Effector CD4-positive, alpha-beta T cell (primary cell): ENCODE measurements around the gene CD4.

Experiments
- DNase-seq: peaks from one replicate; pipeline ENCODE4 v3.0.0-alpha.2; 2020

The CD4 gene

DNA sequence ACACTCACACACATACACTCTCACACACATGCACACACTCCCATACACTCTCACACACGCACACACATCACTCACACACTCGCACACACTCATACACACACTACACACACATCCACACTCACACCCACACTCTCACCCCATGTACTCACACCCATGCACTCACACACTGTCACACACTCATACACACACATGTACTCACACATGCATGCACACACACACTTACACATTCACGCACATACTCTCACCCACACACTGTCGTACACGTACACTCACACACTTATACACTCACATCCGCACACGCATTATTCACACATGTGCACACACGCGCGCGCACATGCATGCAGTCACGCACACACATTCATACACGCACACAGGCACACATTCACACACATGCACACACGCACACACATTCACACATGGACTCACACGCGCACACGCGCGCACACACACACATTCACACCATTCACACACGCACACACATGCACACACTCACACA, 28.4 kb downstream of the CD4 start:
- DNase-seq: no peak

DNA sequence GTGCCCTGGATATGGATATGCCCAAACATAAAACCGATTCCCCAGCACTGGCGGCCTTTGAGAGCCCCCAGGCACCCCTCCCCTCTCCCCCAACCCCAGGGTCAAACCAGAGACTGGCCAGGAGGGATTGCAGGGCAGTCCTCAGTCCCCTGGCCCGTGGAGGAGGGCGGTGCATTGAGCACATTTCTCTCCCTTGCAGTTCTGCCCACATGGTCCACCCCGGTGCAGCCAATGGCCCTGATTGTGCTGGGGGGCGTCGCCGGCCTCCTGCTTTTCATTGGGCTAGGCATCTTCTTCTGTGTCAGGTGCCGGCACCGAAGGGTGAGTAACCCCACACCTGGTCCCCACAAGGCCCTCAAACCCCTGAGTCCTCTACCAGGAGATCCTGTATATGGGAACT, 28.9 kb downstream of the CD4 start:
- no peak for DNase-seq

DNA sequence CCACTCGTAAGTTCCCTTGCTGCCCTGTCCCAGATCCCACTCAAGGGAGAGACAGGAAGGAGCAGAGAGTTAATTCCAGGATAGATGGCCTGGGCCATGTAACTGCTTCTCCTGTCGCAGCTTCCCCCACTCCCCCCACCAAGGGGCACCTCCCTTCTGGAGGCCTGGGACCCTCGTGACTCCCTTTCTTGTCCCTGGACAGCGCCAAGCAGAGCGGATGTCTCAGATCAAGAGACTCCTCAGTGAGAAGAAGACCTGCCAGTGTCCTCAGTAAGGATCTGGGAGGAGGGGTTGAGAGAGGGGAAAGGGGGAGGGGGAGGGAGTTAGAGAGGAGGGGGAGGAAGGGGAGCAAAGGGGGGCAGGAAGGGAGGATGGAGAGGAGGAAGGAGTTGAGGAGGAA, 29.3 kb downstream of the CD4 start:
- no peak for DNase-seq

DNA sequence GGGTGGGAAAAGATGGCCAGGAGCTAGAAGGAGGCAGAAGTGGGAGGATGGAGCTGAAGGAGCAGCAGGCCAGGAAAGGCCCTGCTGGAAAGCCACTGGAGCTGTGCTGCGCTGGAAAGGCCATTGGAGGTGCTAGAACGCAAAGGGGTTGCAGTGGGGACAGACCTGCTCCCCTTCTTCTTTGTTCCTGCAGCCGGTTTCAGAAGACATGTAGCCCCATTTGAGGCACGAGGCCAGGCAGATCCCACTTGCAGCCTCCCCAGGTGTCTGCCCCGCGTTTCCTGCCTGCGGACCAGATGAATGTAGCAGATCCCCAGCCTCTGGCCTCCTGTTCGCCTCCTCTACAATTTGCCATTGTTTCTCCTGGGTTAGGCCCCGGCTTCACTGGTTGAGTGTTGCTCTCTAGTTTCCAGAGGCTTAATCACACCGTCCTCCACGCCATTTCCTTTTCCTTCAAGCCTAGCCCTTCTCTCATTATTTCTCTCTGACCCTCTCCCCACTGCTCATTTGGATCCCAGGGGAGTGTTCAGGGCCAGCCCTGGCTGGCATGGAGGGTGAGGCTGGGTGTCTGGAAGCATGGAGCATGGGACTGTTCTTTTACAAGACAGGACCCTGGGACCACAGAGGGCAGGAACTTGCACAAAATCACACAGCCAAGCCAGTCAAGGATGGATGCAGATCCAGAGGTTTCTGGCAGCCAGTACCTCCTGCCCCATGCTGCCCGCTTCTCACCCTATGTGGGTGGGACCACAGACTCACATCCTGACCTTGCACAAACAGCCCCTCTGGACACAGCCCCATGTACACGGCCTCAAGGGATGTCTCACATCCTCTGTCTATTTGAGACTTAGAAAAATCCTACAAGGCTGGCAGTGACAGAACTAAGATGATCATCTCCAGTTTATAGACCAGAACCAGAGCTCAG, 30.0 kb downstream of the CD4 start:
- no peak for DNase-seq

DNA sequence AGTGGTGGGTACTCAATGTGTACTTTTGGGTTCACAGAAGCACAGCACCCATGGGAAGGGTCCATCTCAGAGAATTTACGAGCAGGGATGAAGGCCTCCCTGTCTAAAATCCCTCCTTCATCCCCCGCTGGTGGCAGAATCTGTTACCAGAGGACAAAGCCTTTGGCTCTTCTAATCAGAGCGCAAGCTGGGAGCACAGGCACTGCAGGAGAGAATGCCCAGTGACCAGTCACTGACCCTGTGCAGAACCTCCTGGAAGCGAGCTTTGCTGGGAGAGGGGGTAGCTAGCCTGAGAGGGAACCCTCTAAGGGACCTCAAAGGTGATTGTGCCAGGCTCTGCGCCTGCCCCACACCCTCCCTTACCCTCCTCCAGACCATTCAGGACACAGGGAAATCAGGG, 30.8 kb downstream of the CD4 start:
- DNase-seq: no peak

DNA sequence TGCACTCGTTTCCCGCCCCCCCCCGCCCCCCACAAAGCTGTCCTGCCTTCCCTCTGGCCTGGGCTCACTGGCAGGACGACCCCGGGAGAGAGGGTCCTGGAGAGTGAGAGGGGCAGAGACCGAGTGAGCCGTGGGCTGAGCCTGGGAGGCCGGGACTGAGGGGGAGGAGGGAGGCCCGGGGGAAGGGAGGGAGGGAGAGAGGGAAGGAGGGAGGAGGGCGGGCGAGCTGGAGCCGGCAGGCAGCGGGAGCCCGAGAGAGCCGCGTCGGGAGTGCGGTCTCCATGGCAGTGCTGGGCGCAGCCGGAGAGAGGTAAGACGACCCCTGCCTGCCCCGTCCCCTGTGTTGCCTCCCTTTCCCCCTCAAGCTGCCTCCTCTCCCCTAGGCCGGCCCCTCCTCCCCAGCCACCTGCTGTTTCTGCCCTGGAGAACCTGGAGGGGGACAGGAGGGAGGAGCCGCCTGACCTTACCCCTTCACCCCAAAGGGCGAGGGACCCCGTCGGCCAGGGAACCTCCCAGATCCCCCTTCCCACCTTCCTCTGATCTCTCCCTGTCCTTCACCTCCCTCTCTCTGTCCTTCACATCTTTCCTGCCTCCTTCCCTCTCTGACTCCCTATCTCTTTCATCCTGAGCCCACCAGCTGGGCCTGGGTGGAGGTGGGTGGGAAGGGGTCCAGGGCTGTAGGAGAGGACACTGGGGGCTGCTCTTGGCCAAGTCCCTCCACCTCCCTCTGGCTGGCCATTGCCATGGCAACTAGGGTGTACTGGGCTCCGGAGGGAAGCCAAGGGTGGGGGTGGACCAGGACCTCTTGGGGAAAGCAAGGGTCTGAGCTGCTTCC, 32.5 kb downstream of the CD4 start, which contains the start of gene GPR162:
Gene GPR162 (plus strand): TSS at position 231 of the 835 bp plus-strand sequence. CDS start 2,078 bp downstream, outside the sequence.
- no peak for DNase-seq

DNA sequence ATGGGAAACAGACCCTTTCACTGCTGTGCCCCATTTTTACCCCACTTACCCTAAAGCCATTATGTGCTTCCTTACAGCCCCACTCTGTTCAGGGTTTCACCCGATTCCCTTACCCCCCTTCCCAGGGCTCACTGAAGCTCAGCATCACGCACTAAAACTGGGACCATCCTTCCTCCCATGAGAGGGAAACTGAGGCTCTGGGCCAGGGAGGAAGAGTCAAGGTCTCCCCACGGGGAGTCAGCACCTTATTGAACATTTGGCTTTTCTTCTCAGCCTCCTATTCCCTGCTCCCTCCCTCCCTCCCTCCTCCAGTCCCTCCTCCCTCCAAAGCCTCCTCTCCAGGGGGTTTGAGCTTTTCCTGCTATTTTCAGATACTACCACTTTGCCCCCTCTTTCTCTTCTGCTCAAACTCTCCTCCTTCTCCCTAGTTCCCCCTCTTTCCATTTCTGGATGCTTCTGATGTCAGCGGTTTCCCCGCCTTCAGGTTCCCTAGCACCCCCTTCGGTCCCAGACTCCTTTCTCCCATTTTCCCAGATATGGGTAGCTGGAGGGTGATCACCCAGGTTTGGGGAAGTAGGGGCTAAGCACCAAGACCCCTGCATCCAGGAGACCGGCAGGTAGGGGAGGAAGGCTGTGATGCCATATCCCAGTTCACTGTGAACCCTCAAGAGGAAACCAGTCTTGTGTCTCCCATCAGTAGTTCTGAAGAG, 33.3 kb downstream of the CD4 start:
- DNase-seq: no peak

DNA sequence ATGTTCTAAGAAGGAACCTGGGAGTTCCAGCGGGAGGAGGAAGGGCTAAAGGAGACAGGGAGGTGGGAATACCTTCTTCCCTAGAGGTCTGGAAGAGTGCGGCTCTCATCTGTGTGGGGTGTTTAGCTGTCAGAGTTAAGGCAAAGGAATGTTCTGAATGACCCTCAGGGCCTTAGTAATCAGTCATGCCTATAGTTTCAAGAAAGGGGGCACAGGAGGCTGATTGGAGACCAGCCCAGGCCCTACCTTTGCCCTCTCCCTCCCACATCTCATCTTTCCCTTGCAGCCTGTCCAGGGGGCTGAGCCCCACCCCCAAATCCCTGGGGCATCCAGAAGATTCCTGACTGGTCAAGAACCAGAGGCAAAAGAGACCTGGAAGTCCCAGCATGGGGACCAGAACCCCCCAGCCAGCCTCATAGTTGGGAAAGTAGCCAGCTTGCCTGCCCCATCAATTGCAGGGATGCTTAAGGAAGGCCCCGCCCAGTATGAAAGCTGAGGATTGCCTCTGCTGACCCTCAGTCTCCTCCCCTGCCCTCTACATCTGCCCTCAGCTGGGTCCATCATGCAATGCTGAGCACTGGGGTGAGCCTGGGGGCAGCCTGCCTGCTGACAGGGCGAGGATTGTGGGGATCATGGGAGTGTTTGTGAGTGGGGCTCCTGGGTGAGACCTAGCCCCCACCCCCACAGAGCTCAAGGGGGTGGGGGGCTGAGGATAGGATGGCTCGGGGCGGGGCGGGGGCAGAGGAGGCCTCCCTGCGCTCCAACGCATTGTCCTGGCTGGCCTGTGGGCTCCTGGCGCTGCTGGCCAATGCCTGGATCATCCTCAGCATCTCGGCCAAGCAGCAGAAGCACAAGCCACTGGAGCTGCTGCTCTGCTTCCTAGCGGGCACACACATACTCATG, 34.1 kb downstream of the CD4 start:
- no peak for DNase-seq

DNA sequence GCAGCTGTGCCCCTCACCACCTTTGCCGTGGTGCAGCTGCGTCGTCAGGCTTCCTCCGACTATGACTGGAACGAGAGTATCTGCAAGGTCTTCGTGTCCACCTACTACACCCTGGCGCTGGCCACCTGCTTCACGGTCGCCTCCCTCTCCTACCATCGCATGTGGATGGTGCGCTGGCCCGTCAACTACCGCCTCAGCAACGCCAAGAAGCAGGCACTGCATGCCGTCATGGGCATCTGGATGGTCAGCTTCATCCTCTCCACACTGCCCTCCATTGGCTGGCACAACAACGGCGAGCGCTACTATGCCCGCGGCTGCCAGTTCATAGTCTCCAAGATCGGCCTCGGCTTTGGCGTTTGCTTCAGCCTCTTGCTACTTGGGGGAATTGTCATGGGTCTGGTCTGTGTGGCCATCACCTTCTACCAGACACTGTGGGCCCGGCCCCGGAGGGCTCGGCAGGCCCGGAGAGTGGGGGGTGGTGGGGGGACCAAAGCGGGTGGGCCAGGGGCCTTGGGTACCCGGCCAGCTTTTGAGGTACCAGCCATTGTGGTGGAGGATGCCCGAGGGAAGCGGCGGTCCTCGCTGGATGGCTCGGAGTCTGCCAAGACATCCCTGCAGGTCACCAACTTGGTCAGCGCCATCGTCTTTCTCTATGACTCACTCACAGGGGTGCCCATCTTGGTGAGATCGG, 34.9 kb downstream of the CD4 start:
- no peak for DNase-seq

DNA sequence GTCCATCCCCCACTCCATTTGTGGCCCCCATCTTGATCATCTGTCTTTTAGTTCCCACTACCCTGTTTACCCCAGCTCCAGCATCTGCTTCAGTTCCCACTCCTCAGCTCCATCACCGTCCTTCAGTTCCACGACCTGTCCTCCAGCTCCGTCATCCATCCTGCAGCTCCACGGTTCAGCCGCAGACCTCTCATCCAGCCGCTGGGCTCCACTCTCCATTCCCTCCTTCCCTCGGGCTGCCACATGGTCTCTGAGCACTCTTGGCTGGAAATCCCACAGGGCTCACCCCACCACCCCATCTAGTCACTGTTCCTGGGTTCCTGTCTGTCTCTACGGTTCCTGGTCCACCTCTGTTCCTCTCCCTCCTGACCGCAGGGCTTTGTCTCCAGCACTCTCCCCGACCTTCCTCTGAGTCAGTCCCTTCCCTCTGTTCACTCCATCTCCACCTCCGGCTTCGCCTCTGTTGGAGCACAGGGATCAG, 35.6 kb downstream of the CD4 start:
- no peak for DNase-seq

DNA sequence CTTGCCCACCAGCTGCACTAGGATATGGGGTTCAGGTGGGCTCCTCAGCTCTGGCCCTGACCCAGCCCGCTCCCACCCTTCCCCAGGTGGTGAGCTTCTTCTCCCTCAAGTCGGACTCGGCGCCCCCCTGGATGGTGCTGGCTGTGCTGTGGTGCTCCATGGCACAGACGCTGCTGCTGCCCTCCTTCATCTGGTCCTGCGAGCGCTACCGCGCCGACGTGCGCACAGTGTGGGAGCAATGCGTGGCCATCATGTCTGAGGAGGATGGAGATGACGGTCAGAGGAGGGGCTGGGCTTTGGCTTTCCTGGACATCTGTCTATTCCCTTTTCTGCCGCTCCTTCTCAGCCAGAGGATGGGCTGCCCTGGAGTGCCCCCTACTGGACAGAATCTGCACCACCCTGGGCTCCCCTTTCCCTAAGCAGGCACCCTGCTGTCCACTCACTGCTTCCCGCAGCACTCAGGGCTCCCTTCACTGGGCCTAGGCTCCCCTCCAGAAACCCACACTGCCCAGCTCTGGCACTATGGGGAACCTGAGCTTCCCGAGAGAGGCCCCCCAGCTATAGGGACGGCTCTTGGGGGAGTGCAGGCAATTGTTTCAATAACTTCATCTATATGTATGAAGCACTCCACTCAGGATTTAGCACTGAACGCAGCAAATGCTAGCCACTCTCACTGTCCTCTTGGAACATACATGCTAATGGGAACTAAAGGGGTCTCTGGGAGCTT, 36.2 kb downstream of the CD4 start:
- DNase-seq: peak; percentile 79

DNA sequence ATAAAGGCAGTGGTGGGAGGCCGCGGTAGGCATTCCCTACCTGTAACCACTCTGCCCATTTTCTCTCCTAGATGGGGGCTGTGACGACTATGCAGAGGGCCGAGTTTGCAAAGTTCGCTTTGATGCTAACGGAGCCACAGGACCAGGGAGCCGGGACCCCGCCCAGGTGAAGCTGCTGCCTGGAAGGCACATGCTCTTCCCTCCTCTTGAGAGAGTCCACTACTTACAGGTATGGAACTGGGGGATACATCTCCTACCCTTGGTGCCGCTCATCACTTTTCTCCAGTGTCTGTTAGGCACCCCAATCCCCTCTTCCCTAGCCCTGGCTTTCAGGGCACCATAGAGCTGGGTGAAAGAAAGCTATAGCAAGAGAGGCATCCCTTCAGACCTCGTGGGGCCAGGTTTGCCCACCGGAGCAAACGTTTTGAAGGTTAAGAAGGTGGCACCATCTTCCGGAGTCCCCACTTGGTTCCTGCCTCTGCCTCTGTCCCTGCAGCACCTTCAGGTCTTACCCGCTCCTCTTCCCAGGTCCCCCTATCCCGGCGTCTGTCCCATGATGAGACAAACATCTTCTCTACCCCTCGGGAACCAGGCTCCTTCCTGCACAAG, 36.9 kb downstream of the CD4 start:
- DNase-seq: no peak

DNA sequence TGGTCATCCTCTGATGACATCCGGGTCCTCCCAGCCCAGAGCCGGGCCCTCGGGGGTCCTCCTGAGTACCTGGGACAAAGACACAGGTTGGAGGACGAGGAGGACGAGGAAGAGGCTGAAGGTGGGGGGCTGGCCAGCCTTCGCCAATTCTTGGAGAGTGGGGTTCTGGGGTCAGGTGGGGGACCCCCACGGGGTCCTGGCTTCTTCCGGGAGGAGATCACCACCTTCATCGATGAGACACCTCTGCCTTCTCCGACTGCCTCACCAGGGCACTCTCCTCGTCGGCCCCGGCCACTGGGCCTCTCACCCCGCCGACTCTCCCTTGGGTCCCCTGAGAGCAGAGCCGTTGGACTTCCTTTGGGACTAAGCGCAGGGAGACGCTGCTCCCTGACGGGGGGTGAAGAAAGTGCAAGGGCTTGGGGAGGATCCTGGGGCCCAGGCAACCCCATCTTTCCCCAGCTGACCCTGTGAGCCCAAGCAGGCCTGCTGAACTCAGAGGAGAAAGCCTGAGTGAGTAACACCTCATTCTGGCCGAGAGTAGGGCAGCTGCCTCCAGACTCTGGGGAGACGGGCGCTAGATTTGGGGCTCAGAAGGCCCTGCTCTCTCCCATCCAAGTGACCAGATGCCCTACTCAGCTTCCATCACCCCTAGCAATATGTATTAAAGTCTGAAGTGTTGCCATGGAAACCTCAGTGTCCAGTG, 37.6 kb downstream of the CD4 start:
- DNase-seq: no peak

DNA sequence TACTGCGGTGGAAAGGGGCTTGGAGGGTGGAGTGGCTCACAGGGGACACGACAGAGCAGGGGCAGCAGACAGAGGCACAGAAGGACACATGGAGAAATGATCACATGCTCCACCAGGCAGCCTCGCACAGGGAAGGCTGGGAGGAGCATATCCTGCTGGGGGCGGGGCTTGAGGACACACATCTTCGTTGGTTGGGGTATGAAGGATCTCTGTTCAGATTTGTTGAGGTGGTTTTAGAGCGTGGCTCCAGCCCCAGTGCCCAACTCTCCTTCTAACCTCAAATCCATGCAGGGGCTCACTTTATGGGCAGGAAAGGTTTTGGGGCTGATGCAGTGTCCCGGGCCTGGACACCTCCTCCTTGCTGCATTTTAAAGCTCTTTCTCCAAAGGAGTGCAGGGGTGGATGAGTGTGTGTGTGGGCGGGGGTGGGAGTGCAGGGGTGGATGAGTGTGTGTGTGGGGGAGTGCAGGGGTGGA, 38.1 kb downstream of the CD4 start:
- no peak for DNase-seq

DNA sequence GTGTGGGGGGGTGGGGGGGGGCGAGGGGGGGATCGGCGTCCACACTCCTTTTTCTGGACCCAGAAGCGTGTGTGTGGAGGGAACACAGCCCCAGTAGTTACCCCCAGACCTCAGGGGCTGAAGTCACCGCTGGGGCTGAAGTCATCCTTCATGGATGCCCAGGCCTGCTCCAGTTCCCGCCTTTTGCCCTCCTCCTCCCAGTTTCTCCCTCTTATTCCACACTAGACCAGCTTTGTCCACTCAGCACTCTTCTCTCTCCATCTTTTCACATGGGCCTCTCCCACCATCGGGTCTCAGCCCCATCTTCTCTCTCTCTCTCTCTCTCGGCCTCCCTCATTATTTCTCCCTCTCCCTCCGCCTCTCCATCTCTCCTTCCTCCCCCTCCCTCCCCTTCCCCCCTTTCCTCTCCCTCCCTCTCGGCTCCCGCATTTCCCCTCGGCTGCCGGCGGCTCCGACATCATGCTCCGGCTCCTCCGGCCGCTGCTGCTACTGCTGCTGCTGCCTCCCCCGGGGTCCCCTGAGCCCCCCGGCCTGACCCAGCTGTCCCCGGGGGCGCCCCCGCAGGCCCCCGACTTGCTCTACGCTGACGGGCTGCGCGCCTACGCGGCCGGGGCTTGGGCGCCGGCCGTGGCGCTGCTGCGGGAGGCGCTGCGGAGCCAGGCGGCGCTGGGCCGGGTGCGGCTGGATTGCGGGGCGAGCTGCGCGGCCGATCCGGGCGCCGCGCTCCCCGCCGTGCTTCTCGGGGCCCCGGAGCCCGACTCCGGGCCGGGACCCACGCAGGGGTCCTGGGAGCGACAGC, 38.9 kb downstream of the CD4 start, which contains the start of gene P3H3:
Gene P3H3 (plus strand): TSS at position 426 of the 799 bp plus-strand sequence. CDS start 34 bp downstream, at position 460.
- no peak for DNase-seq

DNA sequence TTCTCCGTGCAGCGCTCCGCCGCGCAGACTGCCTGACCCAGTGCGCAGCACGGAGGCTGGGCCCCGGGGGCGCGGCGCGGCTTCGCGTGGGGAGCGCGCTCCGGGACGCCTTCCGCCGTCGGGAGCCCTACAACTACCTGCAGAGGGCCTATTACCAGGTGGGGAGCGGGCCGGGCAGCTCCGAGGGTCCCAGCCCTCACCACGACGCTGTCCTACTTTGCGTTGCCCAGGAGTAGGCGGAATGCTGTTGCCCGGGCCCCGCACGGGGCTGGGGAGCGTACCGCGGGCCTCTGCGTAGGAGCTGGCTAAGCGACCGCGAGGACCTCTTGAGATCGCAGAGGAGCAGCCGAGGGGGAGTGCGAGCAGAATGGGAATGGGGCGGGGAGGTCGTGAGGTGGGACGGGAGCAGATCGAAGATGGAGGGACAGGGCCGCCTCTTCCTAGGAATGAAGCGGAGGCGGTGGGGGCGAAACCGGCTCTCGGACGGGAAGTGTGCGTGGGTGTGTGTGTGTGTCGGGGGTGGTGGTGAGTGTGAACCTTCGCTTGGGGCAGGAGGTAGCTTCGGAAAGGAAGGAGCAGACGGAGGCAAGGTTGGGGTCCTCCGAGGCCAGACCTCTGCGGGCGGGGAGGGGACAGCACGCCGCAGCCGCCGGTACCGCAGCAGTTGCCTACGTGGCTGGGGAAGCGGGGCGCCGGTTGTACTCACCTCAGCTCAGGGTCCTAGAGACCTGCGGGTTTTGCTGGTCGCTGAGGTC, 39.6 kb downstream of the CD4 start:
- DNase-seq: peak; percentile 14

DNA sequence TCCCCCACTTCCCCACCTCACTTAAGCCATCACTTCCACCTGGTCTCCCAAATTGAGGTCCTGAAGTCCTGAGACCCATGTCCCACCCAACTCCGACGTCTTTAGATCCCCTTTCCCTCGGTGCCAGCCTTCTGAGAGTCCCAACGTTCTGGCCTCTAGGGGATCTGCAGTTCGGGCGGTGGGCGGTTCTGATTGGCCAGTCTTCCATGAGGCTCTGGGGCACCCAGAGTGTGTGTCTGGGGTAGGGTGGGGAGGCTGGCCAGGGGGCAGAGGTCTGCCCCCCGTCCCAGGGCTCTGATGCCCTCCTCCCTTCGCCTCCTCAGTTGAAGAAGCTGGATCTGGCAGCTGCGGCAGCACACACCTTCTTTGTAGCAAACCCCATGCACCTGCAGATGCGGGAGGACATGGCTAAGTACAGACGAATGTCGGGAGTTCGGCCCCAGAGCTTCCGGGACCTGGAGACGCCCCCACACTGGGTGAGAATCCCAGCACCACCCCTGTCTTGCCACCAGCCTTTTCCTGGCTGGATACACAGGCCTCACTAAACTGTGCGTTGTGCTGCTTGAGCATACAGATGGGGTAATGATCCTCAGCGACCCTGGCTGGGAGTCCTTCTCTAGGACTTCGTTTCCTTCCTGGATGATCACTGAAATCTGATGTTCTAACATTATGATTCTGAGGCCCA, 40.4 kb downstream of the CD4 start:
- DNase-seq: no peak
